OCI-LY3 (cell line): ENCODE measurements around the gene CYP1A1.
A peak's percentile ranks its signal among the peaks of the same experiment; 100 is the strongest.

Experiments
- H2AFZ ChIP-seq: fragments of 200-600, 300-600 bp; shearing (Covaris generic); 2 replicates; pipeline ENCODE4 v1.6.0; 2014; ENCODE audit warnings: antibody characterized with exemption, low read depth, low read length
- H3K27ac ChIP-seq: fragments of 200-600, 300-600 bp; sonication (generic); 2 replicates; pipeline ENCODE4 v1.5.1; 2014; ENCODE audit warnings: mild to moderate bottlenecking, low read length, moderate library complexity, mixed read lengths
- H3K27me3 ChIP-seq: fragments of 200-600, 300-600 bp; sonication (generic); 2 replicates; pipeline ENCODE4 v1.6.1; 2014; ENCODE audit warnings: low read depth, low read length, mixed read lengths
- H3K36me3 ChIP-seq: fragments of 200-600, 300-600 bp; sonication (generic); replicated peaks from 2 replicates; pipeline ENCODE3; 2014; ENCODE audit warnings: low read depth, low read length, mixed read lengths
- H3K4me1 ChIP-seq: fragments of 300-600, 200-600 bp; sonication (generic); 2 replicates; pipeline ENCODE4 v1.6.1; 2014; ENCODE audit warnings: low read length, mixed read lengths
- H3K4me2 ChIP-seq: fragments of 200-600, 300-600 bp; sonication (generic); 2 replicates; pipeline ENCODE4 v1.6.1; 2014; ENCODE audit warnings: low read length, mixed read lengths
- H3K4me3 ChIP-seq: fragments of 300-600, 200-600 bp; sonication (generic); 2 replicates; pipeline ENCODE4 v1.5.1; 2014; ENCODE audit warnings: antibody characterized with exemption, mild to moderate bottlenecking, low read length, moderate library complexity
- H3K79me2 ChIP-seq: fragments of 300-600, 200-600 bp; shearing (Covaris generic); 2 replicates; pipeline ENCODE4 v1.6.1; 2014; ENCODE audit warnings: mild to moderate bottlenecking, low read length, mixed read lengths
- H3K9ac ChIP-seq: fragments of 300-600, 200-600 bp; shearing (Covaris generic); 2 replicates; pipeline ENCODE4 v1.6.0; 2014; ENCODE audit warnings: mild to moderate bottlenecking, low read length, moderate library complexity
- H3K9me3 ChIP-seq: fragments of 200-600, 300-600 bp; shearing (Covaris generic); 2 replicates; pipeline ENCODE4 v1.6.1; 2014; ENCODE audit warnings: low read length, mixed read lengths; ENCODE audit not compliant: insufficient read depth
- H4K20me1 ChIP-seq: fragments of 200-600, 300-600 bp; sonication (generic); 2 replicates; pipeline ENCODE4 v1.6.1; 2016; ENCODE audit warnings: low read length, mixed read lengths; ENCODE audit not compliant: insufficient read depth
- CTCF ChIP-seq: fragments of 200-600, 300-600 bp; sonication (generic); IDR thresholded peaks from 2 replicates; pipeline ENCODE4 v1.5.1; 2014; ENCODE audit warnings: antibody characterized with exemption, low read length, low read depth
- EZH2phosphoT487 ChIP-seq: fragments of 200-600 bp; shearing (Covaris generic); IDR thresholded peaks from 2 replicates; pipeline ENCODE4 v1.6.1; 2018; ENCODE audit warnings: antibody characterized with exemption, mixed run types, low read depth

Gene CYP1A1

GRCh38 chr15:74696808-74697207 is 28.5 kb downstream of the CYP1A1 start:
- H3K4me3 ChIP-seq = peak overlapping the region; percentile 95

GRCh38 chr15:74696398-74696729 is 29.0 kb downstream of the CYP1A1 start:
- H3K36me3 ChIP-seq = no peaks in the 10 kb centered on the region
- no peak for TF ChIP-seq EZH2phosphoT487
- no peak for TF ChIP-seq CTCF
- H3K27ac ChIP-seq = peak overlapping the region; percentile 46
- H3K4me2 ChIP-seq = peak overlapping the region; percentile 99
- H3K27me3 ChIP-seq = no peaks in the 10 kb centered on the region
- peak overlapping the region; percentile 95 for H3K4me3 ChIP-seq
- peak overlapping the region; percentile 97 for H3K9ac ChIP-seq
- H4K20me1 ChIP-seq = no peaks in the 10 kb centered on the region
- no peaks in the 10 kb centered on the region for H3K9me3 ChIP-seq
- peak overlapping the region; percentile 97 for H2AFZ ChIP-seq
- H3K4me1 ChIP-seq = peaks cover 16% of the 10 kb centered on the region
- H3K79me2 ChIP-seq = peaks cover 51% of the 10 kb centered on the region

More at GRCh38 chr15:74696808-74697207, 28.5 kb downstream of the CYP1A1 start:
- Histone ChIP-seq H3K36me3 (no peaks in the 10 kb centered on the region), H3K27ac (no peak overlapping the region), H4K20me1 (no peaks in the 10 kb centered on the region), H2AFZ (0 out of 2 replicates have a peak overlapping the region, but pooled peaks have one; percentile 97), H3K79me2 (peaks cover 46% of the 10 kb centered on the region), H3K4me2 (peak overlapping the region; percentile 99), H3K9me3 (no peaks in the 10 kb centered on the region), H3K9ac (peak overlapping the region; percentile 97; the same call in 1 of the 2 replicates), H3K4me1 (peaks cover 16% of the 10 kb centered on the region), H3K27me3 (no peaks in the 10 kb centered on the region)
- TF ChIP-seq CTCF (no peak), EZH2phosphoT487 (no peak)

- H4K20me1 ChIP-seq = no peaks in the 10 kb centered on the region
- H3K4me3 ChIP-seq = peak within 1 kb of the TSS; percentile 95
- H2AFZ ChIP-seq = peak within 1 kb of the TSS; percentile 97
- TF ChIP-seq EZH2phosphoT487 = no peak
- TF ChIP-seq CTCF = no peak
- no peaks in the 10 kb centered on the region for H3K9me3 ChIP-seq
- peak within 1 kb of the TSS; percentile 46 for H3K27ac ChIP-seq
- peak within 1 kb of the TSS; percentile 99 for H3K4me2 ChIP-seq
- peak within 1 kb of the TSS; percentile 97 for H3K9ac ChIP-seq
- peaks cover 56% of the 10 kb centered on the region for H3K79me2 ChIP-seq
- peaks cover 16% of the 10 kb centered on the region for H3K4me1 ChIP-seq
- H3K27me3 ChIP-seq = no peaks in the 10 kb centered on the region
- H3K36me3 ChIP-seq = no peaks in the 10 kb centered on the region
Measured at GRCh38 chr15:74695597-74696397, 29.5 kb downstream of the CYP1A1 start, which contains the start of gene EDC3. Gene EDC3, minus strand, starts transcription at chr15:74696024. Its CDS starts 20,900 bp downstream, at chr15:74675124.

- H3K4me2 ChIP-seq = no peak overlapping the region
Measured at GRCh38 chr15:74692327-74692726, 33.0 kb downstream of the CYP1A1 start.

More at GRCh38 chr15:74692327-74692726, 33.0 kb downstream of the CYP1A1 start:
- TF ChIP-seq CTCF (no peak), EZH2phosphoT487 (no peak)
- Histone ChIP-seq H3K79me2 (peaks cover 85% of the 10 kb centered on the region), H2AFZ (no peak overlapping the region), H3K9me3 (no peaks in the 10 kb centered on the region), H3K4me1 (peaks cover 16% of the 10 kb centered on the region), H3K4me3 (no peak overlapping the region), H4K20me1 (no peaks in the 10 kb centered on the region), H3K36me3 (peaks cover 12% of the 10 kb centered on the region), H3K27me3 (no peaks in the 10 kb centered on the region), H3K27ac (no peak overlapping the region), H3K9ac (no peak overlapping the region)
